ENCODE results near the gene CACNG7. TPM values are rescaled to one million over a fixed set of nuclear protein-coding genes. Genes with fewer than 3 reads are reported as not detected.
A peak's percentile ranks its signal among the peaks of the same experiment; 100 is the strongest.

The CACNG7 gene, protein sequence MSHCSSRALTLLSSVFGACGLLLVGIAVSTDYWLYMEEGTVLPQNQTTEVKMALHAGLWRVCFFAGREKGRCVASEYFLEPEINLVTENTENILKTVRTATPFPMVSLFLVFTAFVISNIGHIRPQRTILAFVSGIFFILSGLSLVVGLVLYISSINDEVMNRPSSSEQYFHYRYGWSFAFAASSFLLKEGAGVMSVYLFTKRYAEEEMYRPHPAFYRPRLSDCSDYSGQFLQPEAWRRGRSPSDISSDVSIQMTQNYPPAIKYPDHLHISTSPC
- not detected for total RNA-seq
- not detected for polyA plus RNA-seq

DNA sequence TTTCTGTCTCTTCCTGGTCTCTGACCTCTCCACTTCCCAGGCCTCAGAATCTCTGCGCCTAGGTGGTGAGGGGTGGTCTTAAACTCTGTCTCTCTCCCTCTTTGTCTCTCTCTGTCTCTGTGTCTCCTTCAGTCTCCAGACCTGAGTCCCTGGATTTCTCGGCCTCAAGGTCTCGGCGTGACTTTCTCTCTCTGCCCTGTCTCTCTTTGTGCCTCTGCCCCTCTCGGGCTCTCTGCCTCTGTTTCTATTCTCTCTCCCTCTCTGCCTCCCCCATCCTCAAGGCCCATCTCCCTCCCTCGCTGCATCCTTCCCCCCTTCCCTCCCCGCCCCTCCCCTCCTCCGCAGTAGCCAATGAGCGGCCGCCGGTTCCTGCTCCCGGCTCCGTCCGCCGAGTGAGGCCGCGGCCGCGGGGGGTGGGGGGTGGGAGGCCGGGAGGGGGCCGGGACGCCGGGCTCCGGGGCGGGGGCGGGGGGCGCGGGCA lies at the start of gene CACNG7:
Gene CACNG7 (plus strand): TSS at position 344 of the 481 bp plus-strand sequence. CDS start 3,554 bp downstream, outside the sequence.
- WGBS = 3% methylated on average over 28 of the region's 28 CpGs
- TF ChIP-seq SP1 (IDR thresholded peaks at IDR 0.05) (no peak), GABPA (IDR thresholded peaks at IDR 0.05 in 1 of 2, conservative IDR thresholded peaks at IDR 0.05 in 1 of 2) (no peak), HNF4A (conservative IDR thresholded peaks at IDR 0.05) (no peak), RAD21 (IDR thresholded peaks at IDR 0.05) (no peak), FOXA2 (IDR thresholded peaks at IDR 0.05) (no peak), EGR1 (IDR thresholded peaks at IDR 0.05; ENCODE audit: low read depth in 2 of 2) (no peak), YY1 (IDR thresholded peaks at IDR 0.05) (no peak), CTCF (IDR thresholded peaks at IDR 0.05; ENCODE audit: low read depth, low read length, missing input control) (no peak), TAF1 (conservative IDR thresholded peaks at IDR 0.05) (no peak), ATF3 (IDR thresholded peaks at IDR 0.05) (no peak)
- TF ChIP-seq, protein P1, sequence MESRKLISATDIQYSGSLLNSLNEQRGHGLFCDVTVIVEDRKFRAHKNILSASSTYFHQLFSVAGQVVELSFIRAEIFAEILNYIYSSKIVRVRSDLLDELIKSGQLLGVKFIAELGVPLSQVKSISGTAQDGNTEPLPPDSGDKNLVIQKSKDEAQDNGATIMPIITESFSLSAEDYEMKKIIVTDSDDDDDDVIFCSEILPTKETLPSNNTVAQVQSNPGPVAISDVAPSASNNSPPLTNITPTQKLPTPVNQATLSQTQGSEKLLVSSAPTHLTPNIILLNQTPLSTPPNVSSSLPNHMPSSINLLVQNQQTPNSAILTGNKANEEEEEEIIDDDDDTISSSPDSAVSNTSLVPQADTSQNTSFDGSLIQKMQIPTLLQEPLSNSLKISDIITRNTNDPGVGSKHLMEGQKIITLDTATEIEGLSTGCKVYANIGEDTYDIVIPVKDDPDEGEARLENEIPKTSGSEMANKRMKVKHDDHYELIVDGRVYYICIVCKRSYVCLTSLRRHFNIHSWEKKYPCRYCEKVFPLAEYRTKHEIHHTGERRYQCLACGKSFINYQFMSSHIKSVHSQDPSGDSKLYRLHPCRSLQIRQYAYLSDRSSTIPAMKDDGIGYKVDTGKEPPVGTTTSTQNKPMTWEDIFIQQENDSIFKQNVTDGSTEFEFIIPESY (IDR thresholded peaks at IDR 0.05) = no peak
- TF ChIP-seq, protein P2, sequence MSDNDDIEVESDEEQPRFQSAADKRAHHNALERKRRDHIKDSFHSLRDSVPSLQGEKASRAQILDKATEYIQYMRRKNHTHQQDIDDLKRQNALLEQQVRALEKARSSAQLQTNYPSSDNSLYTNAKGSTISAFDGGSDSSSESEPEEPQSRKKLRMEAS (IDR thresholded peaks at IDR 0.05) = no peak
- Histone ChIP-seq H3K36me3 (ENCODE audit: control insufficient read depth in 4 of 4, insufficient read depth in 3 of 4, low read depth in 1 of 4, low read length in 3 of 4) (no peaks in the 10 kb centered on the region), H3K4me1 (ENCODE audit: control insufficient read depth in 4 of 4, insufficient read depth in 4 of 4, low read length in 3 of 4) (no peaks in the 10 kb centered on the region), H3K4me3 (ENCODE audit: low read depth in 1 of 3, low read length in 3 of 3) (peak within 1 kb of the TSS in 1 of 3 donors; percentile 3), H3K9me3 (ENCODE audit: control insufficient read depth in 4 of 4, low read length in 3 of 4) (no peaks in the 10 kb centered on the region), H3K27ac (ENCODE audit: low read depth in 1 of 2, low read length in 2 of 2) (no peak within 1 kb of the TSS), H3K27me3 (ENCODE audit: control insufficient read depth in 4 of 4, insufficient read depth in 4 of 4, low read length in 3 of 4) (peaks cover 6 to 21% (median 9%) of the 10 kb centered on the region in 4 donors), H3K9ac (ENCODE audit: low read depth in 1 of 2, low read length in 2 of 2) (no peak within 1 kb of the TSS)
- no peak for DNase-seq (ENCODE audit: low spot score)

GRCh38 chr19:53864308-53864836 lies 44.7 kb upstream of the CACNG7 start:
- WGBS = 31% methylated on average over 6 of the region's 6 CpGs
- Histone ChIP-seq H3K27me3 (ENCODE audit: control insufficient read depth in 4 of 4, insufficient read depth in 4 of 4, low read length in 3 of 4) (no peaks in the 10 kb centered on the region), H3K4me3 (ENCODE audit: low read depth in 1 of 3, low read length in 3 of 3) (no peak overlapping the region), H3K9ac (ENCODE audit: low read depth in 1 of 2, low read length in 2 of 2) (no peak overlapping the region), H3K9me3 (ENCODE audit: control insufficient read depth in 4 of 4, low read length in 3 of 4) (no peaks in the 10 kb centered on the region), H3K36me3 (ENCODE audit: control insufficient read depth in 4 of 4, insufficient read depth in 3 of 4, low read depth in 1 of 4, low read length in 3 of 4) (no peaks in the 10 kb centered on the region), H3K27ac (ENCODE audit: low read depth in 1 of 2, low read length in 2 of 2) (no peak overlapping the region), H3K4me1 (ENCODE audit: control insufficient read depth in 4 of 4, insufficient read depth in 4 of 4, low read length in 3 of 4) (peaks cover 3 to 12% (median 10%) of the 10 kb centered on the region in 4 donors)
- no peak for DNase-seq (ENCODE audit: low spot score)
- TF ChIP-seq FOXA1 (IDR thresholded peaks at IDR 0.05) (peak; percentile 91), SP1 (IDR thresholded peaks at IDR 0.05) (peak; percentile 94), JUND (IDR thresholded peaks at IDR 0.05) (no peak), YY1 (IDR thresholded peaks at IDR 0.05) (peak; percentile 35), RXRA (IDR thresholded peaks at IDR 0.05) (peak; percentile 81 to 82), RAD21 (IDR thresholded peaks at IDR 0.05) (no peak), TAF1 (conservative IDR thresholded peaks at IDR 0.05) (no peak), GABPA (IDR thresholded peaks at IDR 0.05 in 1 of 2, conservative IDR thresholded peaks at IDR 0.05 in 1 of 2) (peak in 1 of 2 donors; percentile 33), EGR1 (IDR thresholded peaks at IDR 0.05; ENCODE audit: low read depth in 2 of 2) (no peak), HNF4G (IDR thresholded peaks at IDR 0.05) (peak; percentile 59), HNF4A (conservative IDR thresholded peaks at IDR 0.05) (peak; percentile 87 to 88), ATF3 (IDR thresholded peaks at IDR 0.05) (no peak), CTCF (IDR thresholded peaks at IDR 0.05; ENCODE audit: low read depth, low read length, missing input control) (no peak), NR2F2 (IDR thresholded peaks at IDR 0.05) (peak; percentile 81)
- TF ChIP-seq, protein P2 (IDR thresholded peaks at IDR 0.05) = no peak
- TF ChIP-seq, protein P3, sequence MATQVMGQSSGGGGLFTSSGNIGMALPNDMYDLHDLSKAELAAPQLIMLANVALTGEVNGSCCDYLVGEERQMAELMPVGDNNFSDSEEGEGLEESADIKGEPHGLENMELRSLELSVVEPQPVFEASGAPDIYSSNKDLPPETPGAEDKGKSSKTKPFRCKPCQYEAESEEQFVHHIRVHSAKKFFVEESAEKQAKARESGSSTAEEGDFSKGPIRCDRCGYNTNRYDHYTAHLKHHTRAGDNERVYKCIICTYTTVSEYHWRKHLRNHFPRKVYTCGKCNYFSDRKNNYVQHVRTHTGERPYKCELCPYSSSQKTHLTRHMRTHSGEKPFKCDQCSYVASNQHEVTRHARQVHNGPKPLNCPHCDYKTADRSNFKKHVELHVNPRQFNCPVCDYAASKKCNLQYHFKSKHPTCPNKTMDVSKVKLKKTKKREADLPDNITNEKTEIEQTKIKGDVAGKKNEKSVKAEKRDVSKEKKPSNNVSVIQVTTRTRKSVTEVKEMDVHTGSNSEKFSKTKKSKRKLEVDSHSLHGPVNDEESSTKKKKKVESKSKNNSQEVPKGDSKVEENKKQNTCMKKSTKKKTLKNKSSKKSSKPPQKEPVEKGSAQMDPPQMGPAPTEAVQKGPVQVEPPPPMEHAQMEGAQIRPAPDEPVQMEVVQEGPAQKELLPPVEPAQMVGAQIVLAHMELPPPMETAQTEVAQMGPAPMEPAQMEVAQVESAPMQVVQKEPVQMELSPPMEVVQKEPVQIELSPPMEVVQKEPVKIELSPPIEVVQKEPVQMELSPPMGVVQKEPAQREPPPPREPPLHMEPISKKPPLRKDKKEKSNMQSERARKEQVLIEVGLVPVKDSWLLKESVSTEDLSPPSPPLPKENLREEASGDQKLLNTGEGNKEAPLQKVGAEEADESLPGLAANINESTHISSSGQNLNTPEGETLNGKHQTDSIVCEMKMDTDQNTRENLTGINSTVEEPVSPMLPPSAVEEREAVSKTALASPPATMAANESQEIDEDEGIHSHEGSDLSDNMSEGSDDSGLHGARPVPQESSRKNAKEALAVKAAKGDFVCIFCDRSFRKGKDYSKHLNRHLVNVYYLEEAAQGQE (IDR thresholded peaks at IDR 0.05) = peak; percentile 22
